Psoas muscle (tissue), 8 donors: ENCODE measurements around the gene ISCA2. TPM values are rescaled to one million over a fixed set of nuclear protein-coding genes. Genes with fewer than 3 reads are reported as not detected.

Source experiments
- ATAC-seq, 4 donors: fragments of 200-7000 bp; cut with Tn5 transposase; one replicate each; pipeline ENCODE4 v1.9.1; 2020; ENCODE audit warnings: moderate library complexity in 3 of 4, mild to moderate bottlenecking in 2 of 4
- DNase-seq, 2 donors: peaks; one replicate each; pipeline ENCODE4 v3.0.0-alpha.2; 2020
- H3K27ac ChIP-seq: fragments of 200-600 bp; one replicate; pipeline ENCODE4 v1.8.0; 2022
- H3K27me3 ChIP-seq, 3 donors: fragments of 200-600 bp in 1 of 3; one replicate each; pipeline versions ENCODE4 v1.6.1 to v1.8.0; 2013 to 2022; ENCODE audit warnings: low read length in 2 of 3, mild to moderate bottlenecking in 2 of 3, moderate library complexity in 1 of 3; ENCODE audit not compliant: insufficient read depth in 3 of 3
- H3K36me3 ChIP-seq, 2 donors: fragments of 200-600 bp in 1 of 2; one replicate each; pipeline versions ENCODE4 v1.6.1 to v1.8.0; 2013 to 2022; ENCODE audit warnings: low read depth in 1 of 2, mild to moderate bottlenecking in 1 of 2, moderate library complexity in 1 of 2; ENCODE audit not compliant: insufficient read depth in 1 of 2
- H3K4me1 ChIP-seq: fragments of 200-600 bp; one replicate; pipeline ENCODE4 v1.8.0; 2022
- H3K4me3 ChIP-seq: fragments of 200-600 bp; one replicate; pipeline ENCODE4 v1.8.0; 2022; ENCODE audit warnings: mild to moderate bottlenecking
- H3K9me3 ChIP-seq: fragments of 200-600 bp; one replicate; pipeline ENCODE4 v1.8.0; 2022
- WGBS, 3 donors: extraction: QIAGEN DNeasy Blood & Tissue Kit; methylation state at CpG; one replicate each; pipeline versions ENCODE4 v1.1.6 to v1.1.7; 2013; 5-methylcytosine and 5-hydroxymethylcytosine counted together
- intact Hi-C, 2 donors: fragments of 100-400 bp; cut with DNase I; formaldehyde crosslinking; loops; one replicate each; pipeline versions ENCODE4 v1.11.0 to v1.14.2; 2022
- polyA plus RNA-seq, 3 donors: library from polyadenylated mRNA; stranded (reverse); fragments of 200-250 nt; gene quantifications; one replicate each; pipeline ENCODE4 v1.2.3, GENCODE V29; 2013
- total RNA-seq, 4 donors: library from RNA; stranded (reverse); fragmentation: NEBNext Ultra II Directional in 2 of 4; extraction: Animal tissue kit (Norgen Biotek cat#: 25700) in 2 of 4; gene quantifications; one replicate each; pipeline versions ENCODE4 v1.2.1 to v1.2.4, GENCODE V29; 2021 to 2023
- TF ChIP-seq, protein P1 (sequence below): fragments of 200-600 bp; IDR thresholded peaks from one replicate; pipeline ENCODE4 v1.8.0; 2022; ENCODE audit warnings: antibody characterized with exemption
- donor health status: healthy with polysubstance abuse.
- donor health status: DM: no; HTN: no; CAD: no; lungs with moderate emphysema.
- donor health status: Bipolar disorder and iron deficiency.
- donor health status: healthy.
- donor health status: DM: yes; HTN: yes; CAD: no.
- donor health status: DM: no; HTN: no; CAD: no.
- donor health status: DM: no; HTN: no; CAD: no.
- donor health status: DM: yes; HTN: yes; CAD: no.

Gene ISCA2
- total and polyA plus RNA-seq, 7 donors, result 19.9 to 38.8 (median 24.8) TPM

- intact Hi-C loops, result no loop called here
- WGBS, 3 donors, result 83 to 95% (median 88%) methylated on average over 11 to 13 of the region's 13 CpGs
- no peak overlapping the region for H3K4me3 ChIP-seq
- TF ChIP-seq, protein P1, sequence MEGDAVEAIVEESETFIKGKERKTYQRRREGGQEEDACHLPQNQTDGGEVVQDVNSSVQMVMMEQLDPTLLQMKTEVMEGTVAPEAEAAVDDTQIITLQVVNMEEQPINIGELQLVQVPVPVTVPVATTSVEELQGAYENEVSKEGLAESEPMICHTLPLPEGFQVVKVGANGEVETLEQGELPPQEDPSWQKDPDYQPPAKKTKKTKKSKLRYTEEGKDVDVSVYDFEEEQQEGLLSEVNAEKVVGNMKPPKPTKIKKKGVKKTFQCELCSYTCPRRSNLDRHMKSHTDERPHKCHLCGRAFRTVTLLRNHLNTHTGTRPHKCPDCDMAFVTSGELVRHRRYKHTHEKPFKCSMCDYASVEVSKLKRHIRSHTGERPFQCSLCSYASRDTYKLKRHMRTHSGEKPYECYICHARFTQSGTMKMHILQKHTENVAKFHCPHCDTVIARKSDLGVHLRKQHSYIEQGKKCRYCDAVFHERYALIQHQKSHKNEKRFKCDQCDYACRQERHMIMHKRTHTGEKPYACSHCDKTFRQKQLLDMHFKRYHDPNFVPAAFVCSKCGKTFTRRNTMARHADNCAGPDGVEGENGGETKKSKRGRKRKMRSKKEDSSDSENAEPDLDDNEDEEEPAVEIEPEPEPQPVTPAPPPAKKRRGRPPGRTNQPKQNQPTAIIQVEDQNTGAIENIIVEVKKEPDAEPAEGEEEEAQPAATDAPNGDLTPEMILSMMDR, result no peak
- ATAC-seq (no peak), DNase-seq (no peak)
- peaks cover 0 to 4% (median 0%) of the 10 kb centered on the region in 3 donors for H3K27me3 ChIP-seq
- H3K27ac ChIP-seq, result no peak overlapping the region
- H3K4me1 ChIP-seq, result no peaks in the 10 kb centered on the region
- H3K9me3 ChIP-seq, result no peaks in the 10 kb centered on the region
- H3K36me3 ChIP-seq, result peaks cover 0 to 8% of the 10 kb centered on the region in 2 donors
Measured at GRCh38 chr14:74506411-74506851, 12.9 kb downstream of the ISCA2 start.

GRCh38 chr14:74507085-74507484 is 13.5 kb downstream of the ISCA2 start:
- no peaks in the 10 kb centered on the region for H3K4me1 ChIP-seq
- ATAC-seq, result no peak
- no peak for DNase-seq
- intact Hi-C loops, result no loop called here
- TF ChIP-seq, protein P1, result no peak
- no peak overlapping the region for H3K27ac ChIP-seq
- no peaks in the 10 kb centered on the region for H3K9me3 ChIP-seq
- no peak overlapping the region for H3K4me3 ChIP-seq
- peaks cover 0 to 4% (median 0%) of the 10 kb centered on the region in 3 donors for H3K27me3 ChIP-seq
- WGBS, 3 donors, result 67 to 75% (median 73%) methylated on average over 8 of the region's 8 CpGs
- H3K36me3 ChIP-seq, result peaks cover 0 to 8% of the 10 kb centered on the region in 2 donors

DNA sequence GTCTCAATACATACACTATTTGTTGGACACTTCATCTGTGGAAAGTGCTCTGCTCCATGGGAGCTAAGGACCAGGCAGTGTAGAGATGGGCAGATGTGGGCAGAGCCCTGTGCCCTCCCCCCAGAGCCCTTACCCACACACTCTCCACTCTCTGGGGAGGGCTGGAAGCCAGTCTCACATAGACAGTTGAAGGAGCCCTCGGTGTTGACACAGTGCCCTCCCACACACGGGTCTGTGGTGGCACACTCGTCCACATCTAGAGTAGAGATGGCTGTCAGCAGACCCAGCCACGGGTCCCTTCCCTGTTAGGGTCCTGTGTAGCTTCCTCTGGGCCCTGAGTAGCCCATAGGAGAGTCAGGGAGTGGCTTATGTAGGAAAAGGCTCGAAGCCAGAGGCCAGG is 14.3 kb downstream of the ISCA2 start:
- 55 to 66% (median 56%) methylated on average over 5 of the region's 5 CpGs for WGBS, 3 donors
- H3K36me3 ChIP-seq, result peaks cover 0 to 3% of the 10 kb centered on the region in 2 donors
- H3K27me3 ChIP-seq, result peaks cover 0 to 6% (median 0%) of the 10 kb centered on the region in 3 donors
- DNase-seq (no peak), ATAC-seq (no peak)
- intact Hi-C loops, result no loop called here
- no peak overlapping the region for H3K27ac ChIP-seq
- H3K9me3 ChIP-seq, result no peaks in the 10 kb centered on the region
- TF ChIP-seq, protein P1, result no peak
- H3K4me1 ChIP-seq, result no peaks in the 10 kb centered on the region
- no peak overlapping the region for H3K4me3 ChIP-seq

GRCh38 chr14:74508292-74508731 is 14.7 kb downstream of the ISCA2 start:
- WGBS, 3 donors, result 44 to 48% (median 45%) methylated on average over 13 to 15 of the region's 15 CpGs
- H3K36me3 ChIP-seq, result peaks cover 0 to 1% of the 10 kb centered on the region in 2 donors

More at GRCh38 chr14:74508292-74508731, 14.7 kb downstream of the ISCA2 start:
- Histone ChIP-seq H3K9me3 (no peaks in the 10 kb centered on the region), H3K4me1 (no peaks in the 10 kb centered on the region), H3K4me3 (no peak overlapping the region), H3K27me3 (peaks cover 0 to 6% (median 0%) of the 10 kb centered on the region in 3 donors), H3K27ac (no peak overlapping the region)
- ATAC-seq, result no peak
- no peak for DNase-seq
- intact Hi-C loops, result no loop called here
- TF ChIP-seq, protein P1, result no peak
